Endothelial cell of umbilical vein (primary cell): ENCODE data around the gene DPF3. TPM values are rescaled to one million over a fixed set of nuclear protein-coding genes. Genes with fewer than 3 reads are reported as not detected.

ENCODE experiments used
- BruUV-seq: library from RNA; stranded (reverse); fragments of 400-500 nt; replicated peaks from 2 replicates; lab custom pipeline; 2021; lab: Mats Ljungman, UMichigan
- CTCF ChIA-PET: fragments of 300-600, 350-600 bp; sonication (Branson Sonifier 250); formaldehyde crosslinking; loops from one replicate; lab custom pipeline; 2021; ENCODE audit warnings: antibody characterized with exemption, inconsistent platforms; lab: Charles Lee
- POLR2A ChIA-PET: fragments of 300-600, 350-600 bp; sonication (Branson Sonifier 250); formaldehyde crosslinking; loops from one replicate; lab custom pipeline; 2021; ENCODE audit warnings: antibody characterized with exemption, inconsistent platforms; lab: Charles Lee
- DNase-seq: peaks from one replicate; pipeline ENCODE4 v3.0.0-alpha.2; 2011; ENCODE audit warnings: low read depth, low spot score
- FAIRE-seq: peaks from 2 replicates; lab custom pipeline; 2011; peaks lifted over from hg19 to GRCh38; lab: Jason Lieb, UNC
- H2AFZ ChIP-seq: 2 replicates; pipeline ENCODE4 v1.6.0; 2012; ENCODE audit warnings: low read depth, low read length, control low read depth, inconsistent platforms
- H3K27ac ChIP-seq: 2 replicates; pipeline ENCODE4 v1.5.1; 2011; ENCODE audit warnings: low read depth, mild to moderate bottlenecking, control low read depth, low read length, moderate library complexity; ENCODE audit not compliant: insufficient read depth
- H3K27me3 ChIP-seq, 2 experiments: 2 replicates each; pipeline versions ENCODE4 v1.6.0 to v1.6.1; 2011; ENCODE audit warnings: low read length in 2 of 2, mixed read lengths in 1 of 2; ENCODE audit not compliant: control insufficient read depth in 2 of 2, insufficient read depth in 2 of 2
- H3K36me3 ChIP-seq, 2 experiments: 2 replicates in 1 of 2; 3 replicates in 1 of 2; pipeline ENCODE4 v1.5.1; 2011; ENCODE audit warnings: low read length in 2 of 2, mild to moderate bottlenecking in 1 of 2, moderate library complexity in 1 of 2; ENCODE audit not compliant: control insufficient read depth in 2 of 2, insufficient read depth in 2 of 2; ENCODE audit errors: extremely low read depth in 1 of 2
- H3K4me1 ChIP-seq: 3 replicates; pipeline ENCODE4 v1.5.1; 2011; ENCODE audit warnings: mild to moderate bottlenecking, low read length; ENCODE audit not compliant: control insufficient read depth, insufficient read depth; ENCODE audit errors: extremely low read depth
- H3K4me2 ChIP-seq: 2 replicates; pipeline ENCODE4 v1.6.1; 2011; ENCODE audit warnings: low read length, control low read depth, mixed read lengths; ENCODE audit not compliant: insufficient read depth
- H3K4me3 ChIP-seq, 3 experiments: fragments of 200-600 bp in 1 of 3; sonication (generic), shearing (Covaris generic) in 1 of 3; replicated peaks in 1 of 3; 2 replicates each; pipeline ENCODE4 v1.5.1; 2011 to 2016; ENCODE audit warnings: control low read depth in 3 of 3, low read length in 3 of 3, mild to moderate bottlenecking in 2 of 3, inconsistent platforms in 1 of 3, low read depth in 1 of 3, moderate library complexity in 1 of 3; ENCODE audit not compliant: insufficient read depth in 1 of 3
- H3K79me2 ChIP-seq: 2 replicates; pipeline ENCODE4 v1.6.0; 2012; ENCODE audit warnings: low read length, inconsistent platforms; ENCODE audit not compliant: control insufficient read depth, insufficient read depth
- H3K9ac ChIP-seq: replicated peaks from 2 replicates; pipeline ENCODE3; 2011; ENCODE audit warnings: low read length, control low read depth; ENCODE audit not compliant: insufficient read depth; ENCODE audit errors: extremely low read depth
- H3K9me1 ChIP-seq: replicated peaks from 3 replicates; pipeline ENCODE4 v1.6.0; 2011; ENCODE audit warnings: mild to moderate bottlenecking, low read length; ENCODE audit not compliant: control insufficient read depth, insufficient read depth; ENCODE audit errors: extremely low read depth
- H3K9me3 ChIP-seq: replicated peaks from 2 replicates; pipeline ENCODE4 v1.5.1; 2012; ENCODE audit warnings: low read length, inconsistent platforms; ENCODE audit not compliant: control insufficient read depth, insufficient read depth
- H4K20me1 ChIP-seq: replicated peaks from 2 replicates; pipeline ENCODE3; 2011; ENCODE audit warnings: mild to moderate bottlenecking, low read length; ENCODE audit not compliant: control insufficient read depth, insufficient read depth; ENCODE audit errors: extremely low read depth
- CTCF ChIP-seq, 2 donors: IDR thresholded peaks; 1 replicate in 1 of 2; 2 replicates in 1 of 2; pipeline ENCODE4 v1.5.1; 2011; ENCODE audit warnings: low read length in 2 of 2, mild to moderate bottlenecking in 2 of 2, moderate library complexity in 2 of 2, control low read depth in 1 of 2, inconsistent platforms in 1 of 2, low read depth in 1 of 2; ENCODE audit not compliant: insufficient read depth in 1 of 2; ENCODE audit errors: extremely low read depth in 1 of 2
- EZH2 ChIP-seq: IDR thresholded peaks from 2 replicates; pipeline ENCODE4 v1.6.1; 2012; ENCODE audit warnings: borderline replicate concordance, low read depth, mild to moderate bottlenecking, moderate library complexity, low read length, inconsistent platforms; ENCODE audit not compliant: severe bottlenecking
- FOS ChIP-seq: IDR thresholded peaks from 2 replicates; pipeline ENCODE4 v1.6.1; 2011; ENCODE audit warnings: mild to moderate bottlenecking, low read length, moderate library complexity, borderline replicate concordance; ENCODE audit not compliant: insufficient read depth
- GATA2 ChIP-seq: IDR thresholded peaks from 2 replicates; pipeline ENCODE4 v1.7.0; 2011; ENCODE audit warnings: low read depth, mild to moderate bottlenecking, moderate library complexity, mixed read lengths, low read length; ENCODE audit not compliant: insufficient read length, insufficient read depth
- JUN ChIP-seq: IDR thresholded peaks from 2 replicates; pipeline ENCODE4 v1.6.1; 2011; ENCODE audit warnings: borderline replicate concordance, low read depth; ENCODE audit not compliant: insufficient read length, insufficient read depth
- MAX ChIP-seq: IDR thresholded peaks from 2 replicates; pipeline ENCODE4 v1.6.1; 2011; ENCODE audit not compliant: insufficient read depth, insufficient read length
- MYC ChIP-seq: IDR thresholded peaks from one replicate; pipeline ENCODE4 v1.6.1; 2011; ENCODE audit warnings: mild to moderate bottlenecking, low read depth, low read length
- POLR2A ChIP-seq: IDR thresholded peaks from 2 replicates; pipeline ENCODE4 v1.6.1; 2012; ENCODE audit warnings: low read depth, mild to moderate bottlenecking, control low read depth, low read length
- POLR2AphosphoS5 ChIP-seq: IDR thresholded peaks from 2 replicates; pipeline ENCODE4 v1.6.1; 2012; ENCODE audit warnings: low read depth, mild to moderate bottlenecking, control low read depth, low read length, moderate library complexity; ENCODE audit not compliant: insufficient read depth
- dilution Hi-C: fragments of 300-500 bp; cut with MboI; formaldehyde crosslinking; loops from one replicate; pipeline ENCODE4 v1.15.0; 2019; ENCODE audit warnings: low sequenced_read_pairs; ENCODE audit not compliant: extremely low pct_ligation_motif_present
- intact Hi-C: fragments of 100-400 bp; cut with micrococcal nuclease; formaldehyde crosslinking; loops from one replicate; pipeline ENCODE4 v1.10.0; 2022
- polyA plus RNA-seq, 4 experiments: library from polyadenylated mRNA; depleted of rRNA in 3 of 4; stranded (reverse) in 3 of 4; unstranded in 1 of 4; fragments of >200 nt; gene quantifications; 2 replicates each; pipeline versions ENCODE4 v1.2.1 to v1.2.3, GENCODE V29; 2011 to 2012; ENCODE audit warnings: missing spikeins in 1 of 4
- total RNA-seq: library from RNA; stranded (reverse); gene quantifications from 2 replicates; pipeline ENCODE4 v1.2.3, GENCODE V29; 2021

The DPF3 gene
- total and polyA plus RNA-seq, 2 donors (not counting 3 experiments of a cell fraction or from before 2014, with no cell fraction given), result 2.4 to 3.5 TPM

- Histone ChIP-seq H3K9me3 (no peaks in the 10 kb centered on the region), H3K9me1 (no peaks in the 10 kb centered on the region), H3K4me3 (no peak overlapping the region), H3K79me2 (no peaks in the 10 kb centered on the region), H4K20me1 (no peaks in the 10 kb centered on the region), H3K4me2 (no peak overlapping the region), H3K36me3 (no peaks in the 10 kb centered on the region), H3K27me3 (no peaks in the 10 kb centered on the region), H2AFZ (no peak overlapping the region), H3K4me1 (no peaks in the 10 kb centered on the region), H3K27ac (no peak overlapping the region), H3K9ac (no peak overlapping the region)
- ChIA-PET CTCF (interaction anchor here (1.0 to 1.5 kb wide), 2 partner anchors 14 to 196 kb away, joined by 3 to 5 read pairs; no protein-coding TSS in a partner anchor), POLR2A (no interaction called here)
- DNase-seq, result no peak
- TF ChIP-seq EZH2, result no peak
- no peak for TF ChIP-seq MAX
- TF ChIP-seq FOS, result no peak
- no peak for TF ChIP-seq POLR2AphosphoS5
- TF ChIP-seq GATA2, result no peak
- TF ChIP-seq POLR2A, result no peak
- no peak for TF ChIP-seq CTCF (IDR thresholded peaks at IDR 0.05; ENCODE audit: extremely low read depth in 1 of 2, insufficient read depth in 1 of 2, low read depth in 1 of 2, low read length in 2 of 2)
- TF ChIP-seq JUN, result no peak
- no peak for TF ChIP-seq MYC
- dilution Hi-C loops, result no loop called here
- intact Hi-C loops, result no loop called here
- FAIRE-seq, result no peak
- BruUV-seq, result no TSS peak
Observed at GRCh38 chr14:72709916-72710611, 183.8 kb downstream of the DPF3 start.
